AG08396 (cell line): ENCODE measurements around the gene THPO.
A peak's percentile ranks its signal among the peaks of the same experiment; 100 is the strongest.
"Not testable (repeated sequence)": the region's sequence is repeated elsewhere in the genome, so short reads cannot be mapped to it uniquely, and the experiment has no call there.

ENCODE experiments used
- DNase-seq: peaks from one replicate; pipeline ENCODE4 v3.0.0; 2012; ENCODE audit warnings: low spot score, mixed read lengths

The THPO gene

DNA sequence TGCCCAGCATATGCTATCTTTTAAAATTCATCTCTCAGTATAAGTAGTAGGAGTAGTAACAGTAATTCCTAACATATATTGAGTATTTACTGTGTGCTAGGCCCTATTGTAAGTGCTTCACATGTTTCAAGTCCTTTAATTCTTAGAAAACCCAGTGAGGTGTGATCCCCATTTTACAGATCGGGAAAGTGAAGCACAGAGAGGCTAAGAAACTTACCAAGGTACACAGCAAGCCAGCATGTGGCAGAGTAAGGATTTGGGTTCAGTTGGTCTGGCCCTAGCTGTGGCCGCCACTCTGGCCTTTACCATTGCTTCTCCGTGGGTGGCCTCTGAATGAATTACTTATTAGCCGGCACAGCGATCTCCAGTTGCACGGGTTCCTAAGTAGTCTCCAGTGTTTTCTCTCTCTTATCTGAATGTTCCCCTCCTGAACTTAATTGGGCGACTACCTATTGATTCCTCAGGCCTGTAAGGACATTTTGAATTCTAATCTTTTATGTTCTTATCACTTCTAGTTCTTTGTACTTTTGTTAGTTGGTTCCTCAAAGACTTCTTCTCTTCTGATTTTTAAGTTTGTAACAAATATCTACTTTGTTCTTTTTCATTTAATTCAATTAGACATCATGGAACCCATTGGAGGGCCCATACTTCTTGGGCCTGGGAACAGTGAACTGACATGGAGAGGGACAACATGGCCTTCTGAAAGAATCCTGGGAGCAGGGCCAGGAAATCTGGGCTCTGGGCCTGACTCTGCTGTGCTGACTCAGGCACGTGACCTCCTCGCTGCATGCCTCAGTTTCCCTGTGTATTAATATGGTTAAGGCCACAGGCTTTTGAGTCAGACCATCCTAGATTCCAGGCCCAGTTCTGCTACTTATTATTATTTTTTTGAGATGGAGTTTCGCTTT lies 28.2 kb downstream of the THPO start:
- no peak for DNase-seq

DNA sequence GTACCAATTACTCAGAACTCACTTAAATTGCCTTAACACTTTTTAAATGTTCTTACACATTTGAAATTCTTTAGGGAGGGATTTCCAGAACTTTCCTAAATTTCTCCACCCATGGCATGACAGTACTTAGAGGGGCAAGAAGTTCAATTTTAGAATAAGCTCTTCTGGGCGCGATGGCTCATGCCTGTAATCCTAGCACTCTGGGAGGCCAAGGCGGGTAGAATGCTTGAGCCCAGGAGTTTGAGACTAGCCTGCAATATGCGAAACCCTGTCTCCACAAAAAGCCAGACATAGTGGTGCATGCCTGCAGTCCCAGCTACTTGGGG lies 30.0 kb downstream of the THPO start:
- DNase-seq, result no peak

- no peak for DNase-seq
These were observed 30.5 kb downstream of the THPO start for GRCh38 chr3:184347321-184348056.

DNA sequence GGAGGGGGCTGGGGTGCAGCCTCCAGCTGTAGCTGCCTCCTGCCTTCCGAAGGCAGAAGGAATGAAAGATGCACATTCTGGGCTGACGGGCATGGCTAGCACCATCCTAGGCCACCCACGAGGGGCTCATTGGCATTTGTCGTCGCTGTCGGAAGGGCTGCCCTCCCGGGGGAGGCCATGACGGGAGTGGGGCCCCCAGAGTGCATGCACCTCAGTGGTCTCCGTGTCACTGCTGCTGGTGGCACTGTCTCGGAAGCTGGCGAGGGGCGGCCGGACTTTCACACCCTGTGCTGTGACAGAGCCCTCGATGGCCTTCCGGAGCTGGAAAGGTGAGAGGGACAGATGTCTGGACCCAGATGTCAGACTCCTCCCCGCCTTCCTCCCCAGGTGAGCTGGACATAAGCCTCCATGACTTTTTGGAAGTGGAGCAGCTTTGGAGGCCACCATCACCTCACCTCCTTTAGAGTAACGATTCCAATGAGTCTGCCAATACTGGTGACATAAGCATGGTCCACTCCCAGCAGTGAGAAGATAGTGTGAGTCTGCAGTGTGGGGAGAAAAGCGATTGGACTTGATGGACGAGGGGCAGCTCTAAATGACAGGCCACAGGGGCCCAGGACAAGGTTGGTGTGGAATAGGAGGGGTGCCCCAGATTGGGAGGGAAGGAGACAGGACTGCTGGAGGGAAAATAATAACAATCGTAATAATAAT lies 31.4 kb downstream of the THPO start:
- no peak for DNase-seq

- DNase-seq, result peak; percentile 82
These were observed 32.5 kb downstream of the THPO start for GRCh38 chr3:184345317-184346144.

DNA sequence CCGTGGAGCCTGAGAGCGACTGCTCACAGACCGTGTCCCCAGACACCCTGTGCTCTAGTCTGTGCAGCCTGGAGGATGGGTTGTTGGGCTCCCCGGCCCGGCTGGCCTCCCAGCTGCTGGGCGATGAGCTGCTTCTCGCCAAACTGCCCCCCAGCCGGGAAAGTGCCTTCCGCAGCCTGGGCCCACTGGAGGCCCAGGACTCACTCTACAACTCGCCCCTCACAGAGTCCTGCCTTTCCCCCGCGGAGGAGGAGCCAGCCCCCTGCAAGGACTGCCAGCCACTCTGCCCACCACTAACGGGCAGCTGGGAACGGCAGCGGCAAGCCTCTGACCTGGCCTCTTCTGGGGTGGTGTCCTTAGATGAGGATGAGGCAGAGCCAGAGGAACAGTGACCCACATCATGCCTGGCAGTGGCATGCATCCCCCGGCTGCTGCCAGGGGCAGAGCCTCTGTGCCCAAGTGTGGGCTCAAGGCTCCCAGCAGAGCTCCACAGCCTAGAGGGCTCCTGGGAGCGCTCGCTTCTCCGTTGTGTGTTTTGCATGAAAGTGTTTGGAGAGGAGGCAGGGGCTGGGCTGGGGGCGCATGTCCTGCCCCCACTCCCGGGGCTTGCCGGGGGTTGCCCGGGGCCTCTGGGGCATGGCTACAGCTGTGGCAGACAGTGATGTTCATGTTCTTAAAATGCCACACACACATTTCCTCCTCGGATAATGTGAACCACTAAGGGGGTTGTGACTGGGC lies 33.3 kb downstream of the THPO start:
- DNase-seq, result no peak

DNA sequence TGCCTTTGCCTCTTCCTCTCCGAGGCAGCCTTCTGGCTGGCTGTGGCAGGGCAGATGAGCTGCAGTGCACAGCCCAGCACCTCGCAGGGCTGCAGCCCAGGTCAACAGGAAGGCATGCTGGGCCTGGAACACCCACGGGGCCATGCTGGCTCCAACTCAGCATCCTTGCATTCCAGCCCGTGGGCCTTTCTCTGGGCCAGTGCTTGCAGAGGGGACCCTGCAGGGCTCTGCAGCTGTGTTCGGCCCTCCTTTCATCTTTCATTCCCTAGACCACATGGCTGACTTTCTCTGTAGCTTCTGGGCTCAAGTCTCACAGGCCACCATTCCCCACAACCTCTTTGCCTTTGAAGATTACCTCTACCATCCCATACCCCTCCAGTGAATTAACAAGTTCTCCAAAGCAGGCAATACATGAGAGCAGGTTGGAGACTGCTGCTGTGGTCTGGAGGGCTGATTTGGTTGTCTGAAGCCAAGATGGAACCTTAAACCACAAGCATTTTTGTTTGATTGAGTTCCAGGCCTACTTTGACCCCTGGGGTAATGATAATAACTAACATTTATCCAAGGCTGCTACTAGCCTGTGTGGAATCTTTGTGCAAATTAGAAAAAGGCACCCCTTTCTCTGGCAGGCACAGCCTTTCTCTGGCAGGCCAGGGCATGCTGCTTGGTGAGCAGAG lies 34.7 kb downstream of the THPO start:
- peak; percentile 53 for DNase-seq

GRCh38 chr3:184341925-184342324 lies 36.1 kb downstream of the THPO start:
- no peak for DNase-seq

- DNase-seq, result not testable (repeated sequence)
These were observed 38.4 kb downstream of the THPO start for GRCh38 chr3:184339451-184340135.

DNA sequence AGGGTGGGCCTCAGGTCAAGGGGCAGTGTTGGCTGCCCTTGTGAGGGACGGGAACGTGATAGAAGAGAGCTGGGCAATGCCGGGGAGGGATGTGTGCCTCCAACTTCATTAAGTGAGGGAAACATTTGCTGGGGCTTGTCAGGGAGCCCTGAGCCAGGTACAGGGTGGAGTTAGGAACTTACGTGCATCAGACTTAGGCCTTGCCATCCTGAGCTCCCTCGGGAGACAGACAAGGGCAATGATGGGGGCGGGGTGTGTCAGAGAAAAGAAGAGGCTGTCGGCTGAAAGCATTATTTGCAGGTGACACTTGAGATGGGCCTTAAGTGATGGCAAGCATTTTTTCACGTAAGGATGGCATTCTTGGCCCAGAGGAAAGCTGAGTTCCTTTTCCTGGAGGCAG lies 39.0 kb downstream of the THPO start:
- no peak for DNase-seq

GRCh38 chr3:184338511-184338945 lies 39.5 kb downstream of the THPO start:
- DNase-seq, result peak; percentile 90

GRCh38 chr3:184337981-184338380 lies 40.0 kb downstream of the THPO start:
- DNase-seq, result no peak

DNA sequence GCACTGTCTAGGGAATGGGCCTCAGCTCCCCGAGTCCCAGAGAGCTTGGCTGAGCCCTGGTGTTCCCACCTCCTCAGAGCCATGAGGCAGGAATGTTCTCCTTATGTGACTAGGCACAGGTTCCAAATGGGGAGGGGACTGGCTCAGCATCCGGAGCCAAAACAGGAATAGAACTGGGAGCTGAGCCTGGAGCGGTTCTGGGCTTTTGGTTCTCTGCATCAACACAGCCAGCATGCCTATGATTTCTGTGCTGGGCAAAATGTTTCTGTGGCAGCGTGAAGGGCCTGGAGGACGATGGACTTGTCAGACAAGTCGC lies 40.6 kb downstream of the THPO start, which contains the start of gene FAM131A:
Gene FAM131A (plus strand): TSS at position 202 of the 316 bp plus-strand sequence. CDS start 31 bp downstream, at position 233.
- peak; percentile 58 for DNase-seq

DNA sequence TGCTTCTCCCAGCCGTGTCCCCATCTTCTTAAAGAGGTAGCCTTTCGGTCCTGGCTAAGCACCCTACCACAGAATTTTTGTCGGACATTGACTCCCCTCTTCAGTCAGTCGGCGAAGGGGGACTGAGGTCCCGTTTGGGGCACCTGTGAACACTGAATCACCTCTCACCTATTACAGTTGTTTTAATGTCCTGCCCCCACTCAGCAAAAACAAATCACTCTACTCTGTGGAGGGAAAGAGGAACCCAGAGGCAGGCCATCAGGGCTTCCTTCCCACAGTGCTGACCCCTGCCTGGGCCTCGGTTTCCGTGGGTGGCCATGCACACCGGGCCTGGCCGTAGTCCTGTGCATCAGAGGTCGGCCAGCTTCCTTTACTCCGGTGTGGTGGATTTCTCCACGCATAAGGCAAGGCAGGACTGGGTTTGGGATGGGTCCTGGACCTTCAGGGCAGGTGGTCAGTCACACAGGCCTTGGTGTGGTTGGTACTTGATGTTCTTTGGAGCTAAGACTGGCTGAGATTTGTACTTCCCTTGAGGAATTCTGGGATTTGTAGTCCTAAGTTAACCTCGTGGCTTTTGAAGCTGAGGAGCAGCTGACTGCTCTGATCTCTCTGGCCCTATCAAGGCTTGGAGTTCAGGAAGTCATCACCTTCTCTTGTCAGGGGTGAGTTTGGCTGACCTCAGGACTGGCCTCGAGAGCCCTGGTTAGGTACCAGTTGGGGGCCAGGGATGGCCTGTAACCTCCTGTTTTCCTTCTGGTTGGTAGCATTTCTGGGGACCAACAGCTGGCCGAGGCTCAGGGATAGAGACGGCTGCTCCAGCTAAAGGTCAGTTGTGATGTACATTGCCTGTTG lies 41.2 kb downstream of the THPO start:
- peak; percentile 79 for DNase-seq

DNA sequence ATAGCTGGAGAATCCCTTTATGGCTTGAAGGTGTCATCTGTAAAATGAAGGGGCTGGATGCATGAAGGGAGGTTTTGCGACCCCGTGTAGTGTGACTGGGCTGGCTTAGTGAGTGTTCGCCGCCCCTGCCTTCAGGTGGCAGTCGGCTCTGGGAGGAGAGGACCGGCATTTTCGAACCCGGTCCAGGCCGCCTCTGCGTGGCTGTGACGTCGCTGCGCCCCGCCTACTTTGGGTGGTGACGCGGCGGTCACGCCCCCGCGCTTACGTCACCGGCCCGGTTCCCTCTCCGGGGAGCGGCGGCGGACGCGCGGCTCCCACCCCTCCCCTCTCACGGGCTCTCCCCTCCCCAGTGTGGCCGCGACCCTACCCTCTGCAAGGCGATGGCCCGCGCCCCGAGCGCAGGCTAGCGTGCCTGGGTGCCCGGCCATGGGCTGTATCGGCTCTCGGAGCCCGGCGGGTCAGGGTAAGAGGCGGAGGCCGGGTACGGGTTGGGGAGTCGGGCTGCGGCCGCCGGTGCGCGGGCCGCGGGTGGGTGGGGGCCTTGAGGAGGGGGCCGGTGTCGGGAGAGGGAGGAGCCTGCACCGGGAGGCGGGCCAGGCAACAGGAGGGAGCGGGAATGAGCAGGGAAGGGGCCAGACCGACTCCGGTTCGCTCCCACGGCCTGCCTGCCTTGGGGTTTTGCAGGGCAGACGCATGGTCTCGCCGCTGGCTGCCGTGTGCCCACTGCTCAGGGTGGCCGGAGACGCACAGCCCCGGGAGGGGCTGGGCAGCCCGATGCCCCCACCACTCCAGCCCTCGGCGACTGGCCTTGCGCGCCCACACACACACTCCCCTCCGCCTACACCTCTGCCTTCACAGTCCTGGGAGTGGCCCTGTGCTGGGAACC lies 42.1 kb downstream of the THPO start:
- peak; percentile 88 for DNase-seq

DNA sequence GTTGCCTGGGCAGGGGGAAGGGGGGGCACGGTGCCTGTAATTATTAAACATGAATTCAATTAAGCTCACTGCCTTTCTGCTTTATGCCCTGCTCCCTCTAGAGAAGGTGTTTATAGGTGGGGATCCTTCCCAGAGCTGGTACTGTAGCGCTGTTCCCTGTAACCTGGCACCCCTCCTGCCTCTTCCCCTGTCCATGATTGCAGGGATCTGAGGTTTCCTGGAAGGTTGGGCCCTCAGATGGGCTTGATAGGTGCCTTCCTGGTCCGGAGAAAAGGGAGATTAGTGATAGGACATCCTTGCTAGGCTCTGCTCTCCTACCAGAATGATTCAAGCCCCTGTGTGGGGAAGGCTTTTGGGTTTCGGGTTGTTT lies 42.7 kb downstream of the THPO start:
- no peak for DNase-seq

- peak; percentile 68 for DNase-seq
These were observed 43.4 kb downstream of the THPO start for GRCh38 chr3:184334470-184335158.
